Diencephalon (tissue), 1 donor: ENCODE data around the gene HAUS5. TPM values are rescaled to one million over a fixed set of nuclear protein-coding genes. Genes with fewer than 3 reads are reported as not detected.

ENCODE experiments used
- total RNA-seq: library from RNA; depleted of rRNA; stranded (reverse); fragments of >200 nt; gene quantifications from one replicate; pipeline ENCODE4 v1.2.3, GENCODE V29; 2014

Gene HAUS5, protein sequence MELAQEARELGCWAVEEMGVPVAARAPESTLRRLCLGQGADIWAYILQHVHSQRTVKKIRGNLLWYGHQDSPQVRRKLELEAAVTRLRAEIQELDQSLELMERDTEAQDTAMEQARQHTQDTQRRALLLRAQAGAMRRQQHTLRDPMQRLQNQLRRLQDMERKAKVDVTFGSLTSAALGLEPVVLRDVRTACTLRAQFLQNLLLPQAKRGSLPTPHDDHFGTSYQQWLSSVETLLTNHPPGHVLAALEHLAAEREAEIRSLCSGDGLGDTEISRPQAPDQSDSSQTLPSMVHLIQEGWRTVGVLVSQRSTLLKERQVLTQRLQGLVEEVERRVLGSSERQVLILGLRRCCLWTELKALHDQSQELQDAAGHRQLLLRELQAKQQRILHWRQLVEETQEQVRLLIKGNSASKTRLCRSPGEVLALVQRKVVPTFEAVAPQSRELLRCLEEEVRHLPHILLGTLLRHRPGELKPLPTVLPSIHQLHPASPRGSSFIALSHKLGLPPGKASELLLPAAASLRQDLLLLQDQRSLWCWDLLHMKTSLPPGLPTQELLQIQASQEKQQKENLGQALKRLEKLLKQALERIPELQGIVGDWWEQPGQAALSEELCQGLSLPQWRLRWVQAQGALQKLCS
- 6.0 TPM for total RNA-seq

DNA sequence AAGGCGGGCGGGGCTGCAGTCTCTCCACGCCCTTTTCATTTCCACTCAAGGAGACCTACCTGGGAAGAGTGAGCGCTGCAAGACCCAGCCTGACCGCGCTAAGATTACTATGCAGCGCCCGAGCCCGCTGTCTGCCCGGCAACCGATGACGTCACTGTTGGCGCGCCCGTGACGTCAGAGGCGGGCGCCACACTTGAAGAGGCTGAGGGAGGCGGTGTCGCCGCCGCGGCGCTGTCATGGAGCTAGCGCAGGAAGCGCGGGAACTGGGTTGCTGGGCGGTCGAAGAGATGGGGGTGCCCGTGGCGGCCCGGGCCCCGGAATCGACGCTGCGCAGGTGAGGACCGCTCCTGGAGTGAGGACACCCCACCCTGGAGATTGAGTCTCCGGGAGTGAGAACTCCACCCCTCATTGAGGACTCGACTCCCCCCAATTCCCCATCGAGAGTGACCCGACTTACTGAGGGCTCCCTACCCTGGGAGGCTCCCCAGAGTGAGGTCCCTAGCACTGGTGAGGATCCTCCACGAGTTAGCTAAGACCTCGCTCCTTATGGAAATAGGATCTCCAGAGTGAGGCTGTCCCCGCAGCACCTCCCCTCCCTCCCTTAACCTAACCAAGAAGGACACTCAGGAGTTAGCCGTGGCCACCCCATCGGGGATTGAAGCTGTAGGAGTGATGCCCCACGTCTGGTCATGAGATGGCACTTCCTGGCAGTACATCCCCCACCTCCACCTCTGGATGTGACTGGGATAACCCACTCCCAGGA lies at the start of gene HAUS5:
Gene HAUS5 (plus strand): TSS at position 177 of the 763 bp plus-strand sequence. CDS start 60 bp downstream, at position 237.

GRCh38 chr19:35563207-35563829 lies 49.2 kb upstream of the HAUS5 start, which contains the start of gene ATP4A:
ATP4A (minus strand) TSS chr19:35563658; CDS start chr19:35563629, 29 bp downstream.

GRCh38 chr19:35585848-35586247 lies 26.7 kb upstream of the HAUS5 start, which contains the start of gene PMIS2:
PMIS2 (plus strand) TSS chr19:35586173; CDS start chr19:35586260, 87 bp downstream.

DNA sequence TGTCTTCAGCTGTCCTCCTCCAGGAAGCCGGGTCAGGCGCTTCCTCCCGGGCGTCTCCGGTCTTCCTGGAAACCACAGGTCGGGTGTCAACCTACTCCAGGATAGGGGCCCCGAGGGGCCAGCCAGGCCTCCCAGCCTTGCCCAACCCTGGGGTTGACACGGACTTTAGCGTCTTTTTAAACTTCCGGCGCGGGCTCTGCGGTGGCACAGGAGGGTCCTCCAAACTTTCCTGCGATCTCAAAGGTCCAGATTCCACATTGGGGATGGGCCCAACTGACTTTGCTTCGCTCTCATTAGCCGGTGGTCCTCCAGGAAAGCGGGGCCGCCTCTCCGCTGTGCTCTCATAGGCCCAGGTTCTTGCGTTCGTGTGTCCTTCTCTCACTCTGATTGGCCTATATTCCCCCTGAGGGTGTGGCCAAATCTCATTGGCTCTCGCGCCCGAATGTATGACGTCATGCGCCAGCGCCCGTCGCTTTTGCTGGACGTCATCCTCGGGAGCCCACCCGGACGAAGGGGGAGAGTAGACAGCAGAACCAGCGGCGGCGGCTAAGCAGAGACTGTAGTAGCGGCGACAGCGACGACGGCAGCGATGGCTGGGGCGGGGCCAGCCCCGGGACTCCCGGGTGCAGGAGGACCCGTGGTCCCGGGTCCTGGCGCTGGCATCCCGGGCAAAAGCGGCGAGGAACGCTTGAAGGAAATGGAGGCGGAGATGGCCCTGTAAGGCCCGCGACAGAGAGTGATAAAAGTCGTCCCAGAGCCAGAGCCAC lies 16.2 kb downstream of the HAUS5 start, which contains the start of gene RBM42:
Gene RBM42 (plus strand): TSS at position 472 of the 767 bp plus-strand sequence. CDS start 118 bp downstream, at position 590.

DNA sequence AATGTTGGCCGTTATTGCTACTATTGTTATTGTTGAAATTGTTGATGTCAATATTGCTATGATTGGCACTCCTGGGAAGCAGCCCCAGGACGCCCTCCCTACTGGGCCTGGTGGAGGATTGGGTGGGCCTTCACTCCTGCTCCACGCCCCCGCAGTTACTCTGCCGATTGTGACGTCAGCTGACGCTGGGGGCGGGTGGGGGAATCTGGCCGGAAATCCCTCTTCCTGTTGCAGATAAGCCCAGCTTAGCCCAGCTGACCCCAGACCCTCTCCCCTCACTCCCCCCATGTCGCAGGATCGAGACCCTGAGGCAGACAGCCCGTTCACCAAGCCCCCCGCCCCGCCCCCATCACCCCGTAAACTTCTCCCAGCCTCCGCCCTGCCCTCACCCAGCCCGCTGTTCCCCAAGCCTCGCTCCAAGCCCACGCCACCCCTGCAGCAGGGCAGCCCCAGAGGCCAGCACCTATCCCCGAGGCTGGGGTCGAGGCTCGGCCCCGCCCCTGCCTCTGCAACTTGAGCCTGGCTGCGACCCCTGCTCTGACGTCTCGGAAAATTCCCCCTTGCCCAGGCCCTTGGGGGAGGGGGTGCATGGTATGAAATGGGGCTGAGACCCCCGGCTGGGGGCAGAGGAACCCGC lies 29.1 kb downstream of the HAUS5 start, which contains the start of gene ETV2:
Gene ETV2 (plus strand): TSS at position 231 of the 637 bp plus-strand sequence. CDS start 716 bp downstream, outside the sequence.

DNA sequence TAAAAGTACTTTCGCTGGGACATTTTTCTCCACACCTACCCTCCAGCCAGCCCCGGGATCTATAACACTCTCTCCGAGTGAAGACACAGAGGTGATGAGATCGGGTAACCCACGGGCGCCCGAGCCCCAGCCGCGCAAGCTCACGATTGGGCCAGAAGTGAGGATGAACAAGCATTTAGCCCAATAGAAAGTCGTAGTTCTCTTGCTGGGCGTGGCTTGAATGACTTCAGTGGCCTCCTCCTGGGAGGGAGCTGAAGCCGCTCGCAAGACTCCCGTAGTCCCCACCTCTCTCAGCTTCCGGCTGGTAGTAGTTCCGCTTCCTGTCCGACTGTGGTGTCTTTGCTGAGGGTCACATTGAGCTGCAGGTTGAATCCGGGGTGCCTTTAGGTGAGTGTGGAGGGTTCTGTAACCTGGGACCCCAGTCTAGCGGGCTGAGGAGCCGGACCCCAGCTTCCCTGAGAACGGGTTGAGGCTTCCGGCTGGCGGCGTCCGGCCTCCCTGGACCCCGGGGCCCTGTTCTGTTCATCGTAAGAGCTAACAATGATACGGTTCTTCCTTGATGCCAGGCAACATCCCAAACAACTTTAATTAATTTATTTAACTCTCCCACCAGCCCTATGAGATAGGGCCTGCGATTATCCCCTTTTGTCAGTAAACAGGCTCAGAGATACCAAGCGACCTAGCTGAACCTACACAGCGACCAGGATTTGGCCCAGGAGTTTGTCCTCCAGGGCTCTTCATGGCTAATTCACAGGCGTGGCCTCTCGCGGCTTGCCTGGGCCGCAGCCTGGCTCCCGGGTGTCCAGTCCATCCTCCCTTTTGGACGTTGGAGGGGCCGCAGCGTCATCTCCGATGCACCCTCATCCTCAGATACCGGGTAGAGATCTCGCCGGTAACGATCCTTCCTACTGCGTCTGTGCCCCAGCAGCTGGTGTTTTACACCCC lies 35.8 kb downstream of the HAUS5 start, which contains the start of gene COX6B1:
Gene COX6B1 (plus strand): TSS at position 307 of the 945 bp plus-strand sequence. CDS start 2,921 bp downstream, outside the sequence.

DNA sequence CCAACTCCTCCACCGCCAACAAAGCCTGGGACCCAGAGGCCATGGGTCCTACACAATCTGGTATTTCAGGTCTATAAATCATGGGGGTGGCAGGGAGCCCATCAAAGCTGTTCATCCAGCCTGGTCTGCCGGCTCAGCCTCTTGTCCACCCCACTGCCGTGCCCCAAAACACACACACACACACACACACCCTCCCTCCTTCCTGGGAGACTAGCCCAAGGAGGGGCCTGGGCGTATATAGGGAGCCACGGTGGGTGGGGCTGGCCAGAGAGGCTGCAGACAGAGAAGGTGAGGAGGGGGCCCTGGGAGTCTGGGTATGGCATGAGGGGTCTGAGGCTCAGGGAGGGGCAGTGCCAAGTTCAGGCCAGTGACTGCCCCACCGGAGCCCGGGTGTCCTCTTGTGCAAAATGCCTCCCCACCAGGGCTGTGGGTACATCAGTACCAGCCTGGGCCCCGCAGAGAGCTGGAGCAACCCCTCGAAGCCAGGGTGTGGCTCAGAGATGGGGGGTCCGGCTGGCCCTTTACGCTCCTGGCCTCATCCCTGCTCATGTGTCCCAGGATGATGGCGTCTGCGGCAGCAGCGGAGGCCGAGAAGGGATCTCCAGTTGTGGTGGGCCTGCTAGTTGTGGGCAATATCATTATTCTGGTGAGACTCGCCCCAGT lies 53.8 kb downstream of the HAUS5 start, which contains the start of gene UPK1A:
Gene UPK1A (plus strand): TSS at position 267 of the 663 bp plus-strand sequence. CDS start 296 bp downstream, at position 563.

Other genes with a start within 250 kb of the HAUS5 start
- not detected for gene GPR42, start 241.7 kb upstream of the HAUS5 start, total RNA-seq
- 0.23 TPM for gene FFAR2, start 164.5 kb upstream of the HAUS5 start, total RNA-seq
- gene KRTDAP, start 122.3 kb upstream of the HAUS5 start, total RNA-seq, result not detected
- 15.5 TPM for gene DMKN, start 99.1 kb upstream of the HAUS5 start, total RNA-seq
- not detected for gene SBSN, start 84.4 kb upstream of the HAUS5 start, total RNA-seq
- not detected for gene GAPDHS, start 79.3 kb upstream of the HAUS5 start, total RNA-seq
- 61.1 TPM for gene TMEM147, start 67.1 kb upstream of the HAUS5 start, total RNA-seq
- gene ATP4A, start 49.1 kb upstream of the HAUS5 start, total RNA-seq, result not detected
- gene PMIS2, start 26.6 kb upstream of the HAUS5 start, total RNA-seq, result not detected
- 18.2 TPM for gene RBM42, start 16.3 kb downstream of the HAUS5 start, total RNA-seq
- gene ETV2, start 29.0 kb downstream of the HAUS5 start, total RNA-seq, result 0.46 TPM
- gene COX6B1, start 35.6 kb downstream of the HAUS5 start, total RNA-seq, result 199 TPM
- gene UPK1A, start 53.8 kb downstream of the HAUS5 start, total RNA-seq, result not detected
- not detected for gene ZBTB32, start 91.8 kb downstream of the HAUS5 start, total RNA-seq
- 6.2 TPM for gene KMT2B, start 105.3 kb downstream of the HAUS5 start, total RNA-seq
- 0.46 TPM for gene IGFLR1, start 129.7 kb downstream of the HAUS5 start, total RNA-seq
- gene U2AF1L4, start 132.7 kb downstream of the HAUS5 start, total RNA-seq, result 10.8 TPM
- gene PSENEN, start 132.9 kb downstream of the HAUS5 start, total RNA-seq, result 23.5 TPM
- gene LIN37, start 135.8 kb downstream of the HAUS5 start, total RNA-seq, result 12.0 TPM
- gene HSPB6, start 144.3 kb downstream of the HAUS5 start, total RNA-seq, result 0.23 TPM
- 5.5 TPM for gene PROSER3, start 145.4 kb downstream of the HAUS5 start, total RNA-seq
- 68.0 TPM for gene ARHGAP33, start 162.8 kb downstream of the HAUS5 start, total RNA-seq
- gene PRODH2, start 200.1 kb downstream of the HAUS5 start, total RNA-seq, result not detected
- 0.46 TPM for gene NPHS1, start 239.8 kb downstream of the HAUS5 start, total RNA-seq
- gene KIRREL2, start 244.2 kb downstream of the HAUS5 start, total RNA-seq, result 1.8 TPM